ENCODE data around the gene PRICKLE2. TPM values are rescaled to one million over a fixed set of nuclear protein-coding genes. Genes with fewer than 3 reads are reported as not detected.
A peak's percentile ranks its signal among the peaks of the same experiment; 100 is the strongest.

PRICKLE2 gene
- 9.6 and 11.4 TPM in 2 replicates for total RNA-seq (2022)
- percentile 54 among the genes with signal in this experiment for Bru-seq, nascent RNA
- percentile 44 among the genes with signal in this experiment for BruChase-seq, experiment 1, labeled RNA remaining after a 6-hour chase
- BruChase-seq, experiment 2, labeled RNA remaining after a 2-hour chase = percentile 49 among the genes with signal in this experiment
- long read RNA-seq, partial matches to known transcripts = 0 of 2 reads
- long read RNA-seq, other reads (novel, unspliced or antisense) = 2 of 2 reads

GRCh38 chr3:64224826-64225610 is at the start of gene PRICKLE2:
PRICKLE2 (minus strand) TSS chr3:64225466; CDS start chr3:64198927, 26,539 bp downstream.
- peak within 1 kb of the TSS; percentile 7 for H3K27ac Mint-ChIP-seq (ENCODE audit: low read depth, unreplicated experiment)
- no TSS peak for BruUV-seq (replicated peaks)
- H3K36me3 Mint-ChIP-seq (ENCODE audit: insufficient read depth, unreplicated experiment) = no peaks in the 10 kb centered on the region
- intact Hi-C loops (cut with micrococcal nuclease) = loop anchor here (2.0 to 10.0 kb wide), 2 partner anchors 174 to 260 kb away; no protein-coding TSS in a partner anchor
- no peaks in the 10 kb centered on the region for H3K27me3 Mint-ChIP-seq (ENCODE audit: insufficient read depth, unreplicated experiment)
- CTCF ChIA-PET = interaction anchor here (0.6 to 1.3 kb wide), 8 partner anchors 10 to 260 kb away, joined by 3 to 4 read pairs (median 3); partner anchors contain the start of gene PSMD6
- no peaks in the 10 kb centered on the region for H3K9me3 Mint-ChIP-seq (ENCODE audit: unreplicated experiment)
- H3K4me1 Mint-ChIP-seq (ENCODE audit: insufficient read depth, unreplicated experiment) = peaks cover 11% of the 10 kb centered on the region
- POLR2A ChIA-PET = interaction anchor here (0.7 to 1.4 kb wide), 2 partner anchors 10 to 48 kb away, joined by 4 read pairs; no protein-coding TSS in a partner anchor
- DNase-seq (ENCODE audit: unreplicated experiment) = no peak
- no peak for TF ChIP-seq CTCF (IDR thresholded peaks at IDR 0.05; ENCODE audit: unreplicated experiment)
- peak within 1 kb of the TSS; percentile 6 for H3K4me3 Mint-ChIP-seq (ENCODE audit: unreplicated experiment)

- Mint-ChIP-seq H3K9me3 (ENCODE audit: unreplicated experiment) (peaks cover 9% of the 10 kb centered on the region), H3K36me3 (ENCODE audit: insufficient read depth, unreplicated experiment) (no peaks in the 10 kb centered on the region), H3K4me3 (ENCODE audit: unreplicated experiment) (no peak overlapping the region), H3K4me1 (ENCODE audit: insufficient read depth, unreplicated experiment) (peaks cover 22% of the 10 kb centered on the region), H3K27ac (ENCODE audit: low read depth, unreplicated experiment) (no peak overlapping the region), H3K27me3 (ENCODE audit: insufficient read depth, unreplicated experiment) (no peaks in the 10 kb centered on the region)
- DNase-seq (ENCODE audit: unreplicated experiment) = no peak
- BruUV-seq (replicated peaks) = no TSS peak
- ChIA-PET POLR2A (interaction anchor here (0.9 to 1.2 kb wide), 3 partner anchors 17 to 120 kb away, joined by 3 read pairs; no protein-coding TSS in a partner anchor), CTCF (interaction anchor here (0.7 kb wide), 1 partner anchor 77 kb away, joined by 3 read pairs; no protein-coding TSS in a partner anchor)
- no peak for TF ChIP-seq CTCF (IDR thresholded peaks at IDR 0.05; ENCODE audit: unreplicated experiment)
- intact Hi-C loops (cut with micrococcal nuclease) = no loop called here
These were observed 47.6 kb upstream of the PRICKLE2 start for GRCh38 chr3:64272842-64273241.

GRCh38 chr3:64272271-64272670 is 47.0 kb upstream of the PRICKLE2 start:
- CTCF ChIA-PET = no interaction called here
- H3K27ac Mint-ChIP-seq (ENCODE audit: low read depth, unreplicated experiment) = no peak overlapping the region
- intact Hi-C loops (cut with micrococcal nuclease) = no loop called here
- peaks cover 22% of the 10 kb centered on the region for H3K4me1 Mint-ChIP-seq (ENCODE audit: insufficient read depth, unreplicated experiment)
- POLR2A ChIA-PET = interaction anchor here (1.2 kb wide), 1 partner anchor 18 kb away, joined by 3 read pairs; no protein-coding TSS in a partner anchor
- H3K4me3 Mint-ChIP-seq (ENCODE audit: unreplicated experiment) = no peak overlapping the region
- H3K9me3 Mint-ChIP-seq (ENCODE audit: unreplicated experiment) = peaks cover 9% of the 10 kb centered on the region
- no peaks in the 10 kb centered on the region for H3K27me3 Mint-ChIP-seq (ENCODE audit: insufficient read depth, unreplicated experiment)
- no peaks in the 10 kb centered on the region for H3K36me3 Mint-ChIP-seq (ENCODE audit: insufficient read depth, unreplicated experiment)
- no peak for DNase-seq (ENCODE audit: unreplicated experiment)
- BruUV-seq (replicated peaks) = no TSS peak
- no peak for TF ChIP-seq CTCF (IDR thresholded peaks at IDR 0.05; ENCODE audit: unreplicated experiment)

GRCh38 chr3:64271631-64272030 is 46.4 kb upstream of the PRICKLE2 start:
- POLR2A ChIA-PET = no interaction called here
- H3K27ac Mint-ChIP-seq (ENCODE audit: low read depth, unreplicated experiment) = no peak overlapping the region
- H3K9me3 Mint-ChIP-seq (ENCODE audit: unreplicated experiment) = peaks cover 9% of the 10 kb centered on the region

More at GRCh38 chr3:64271631-64272030, 46.4 kb upstream of the PRICKLE2 start:
- no peak overlapping the region for H3K4me3 Mint-ChIP-seq (ENCODE audit: unreplicated experiment)
- no peak for TF ChIP-seq CTCF (IDR thresholded peaks at IDR 0.05; ENCODE audit: unreplicated experiment)
- intact Hi-C loops (cut with micrococcal nuclease) = no loop called here
- no TSS peak for BruUV-seq (replicated peaks)
- CTCF ChIA-PET = no interaction called here
- no peaks in the 10 kb centered on the region for H3K36me3 Mint-ChIP-seq (ENCODE audit: insufficient read depth, unreplicated experiment)
- peaks cover 22% of the 10 kb centered on the region for H3K4me1 Mint-ChIP-seq (ENCODE audit: insufficient read depth, unreplicated experiment)
- H3K27me3 Mint-ChIP-seq (ENCODE audit: insufficient read depth, unreplicated experiment) = no peaks in the 10 kb centered on the region
- no peak for DNase-seq (ENCODE audit: unreplicated experiment)

Measured in MCF 10A (cell line).